GM18511 (cell line): ENCODE data around the gene AGRN.
"Not testable (repeated sequence)": the region's sequence is repeated elsewhere in the genome, so short reads cannot be mapped to it uniquely, and the experiment has no call there.

ENCODE experiments used
- ATAC-seq: cut with Tn5 transposase; IDR thresholded peaks from one replicate; pipeline ENCODE4 v1.9.1; 2021; ENCODE audit warnings: mild to moderate bottlenecking, moderate library complexity; ENCODE audit not compliant: unreplicated experiment

Gene AGRN

DNA sequence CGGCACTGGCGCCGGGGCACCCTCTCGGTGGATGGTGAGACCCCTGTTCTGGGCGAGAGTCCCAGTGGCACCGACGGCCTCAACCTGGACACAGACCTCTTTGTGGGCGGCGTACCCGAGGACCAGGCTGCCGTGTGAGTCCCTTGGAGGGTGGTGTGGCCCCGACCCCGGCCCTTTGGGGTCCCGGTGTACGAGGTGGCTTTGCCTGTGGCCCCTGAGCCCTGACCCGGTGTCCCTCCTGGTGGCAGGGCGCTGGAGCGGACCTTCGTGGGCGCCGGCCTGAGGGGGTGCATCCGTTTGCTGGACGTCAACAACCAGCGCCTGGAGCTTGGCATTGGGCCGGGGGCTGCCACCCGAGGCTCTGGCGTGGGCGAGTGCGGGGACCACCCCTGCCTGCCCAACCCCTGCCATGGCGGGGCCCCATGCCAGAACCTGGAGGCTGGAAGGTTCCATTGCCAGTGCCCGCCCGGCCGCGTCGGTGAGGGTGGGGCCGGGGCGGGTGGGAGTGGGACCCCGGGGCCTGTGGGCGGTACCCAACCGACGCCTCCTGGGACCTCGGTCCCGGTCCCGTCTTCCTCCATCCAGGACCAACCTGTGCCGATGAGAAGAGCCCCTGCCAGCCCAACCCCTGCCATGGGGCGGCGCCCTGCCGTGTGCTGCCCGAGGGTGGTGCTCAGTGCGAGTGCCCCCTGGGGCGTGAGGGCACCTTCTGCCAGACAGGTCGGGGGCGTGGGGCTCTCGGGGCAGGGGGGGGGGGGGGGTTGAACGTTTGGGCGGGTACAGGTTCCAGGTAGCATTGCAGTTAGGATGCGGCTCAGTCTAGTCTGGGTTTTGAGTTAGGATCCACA lies 29.6 kb downstream of the AGRN start:
- ATAC-seq, result no peak

DNA sequence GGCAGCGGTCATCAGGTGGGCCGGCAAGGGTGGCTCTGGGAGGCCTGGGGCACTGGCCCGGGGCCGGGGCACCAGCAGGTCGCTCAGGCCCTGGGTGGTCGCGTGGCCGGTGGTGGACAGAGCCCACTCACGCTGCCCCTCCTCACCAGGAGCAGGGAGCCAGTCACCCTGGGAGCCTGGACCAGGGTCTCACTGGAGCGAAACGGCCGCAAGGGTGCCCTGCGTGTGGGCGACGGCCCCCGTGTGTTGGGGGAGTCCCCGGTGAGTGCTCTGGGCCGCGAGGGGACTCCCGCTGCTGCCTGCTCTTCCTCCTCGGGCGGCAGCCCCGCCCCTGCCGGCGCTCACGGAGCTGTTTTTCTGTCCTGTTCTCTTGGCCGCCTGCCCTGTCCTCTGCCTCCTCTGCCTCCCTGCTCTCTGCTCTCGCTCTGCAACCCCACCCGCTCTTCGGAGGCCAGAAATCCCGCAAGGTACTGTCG lies 30.7 kb downstream of the AGRN start:
- no peak for ATAC-seq

DNA sequence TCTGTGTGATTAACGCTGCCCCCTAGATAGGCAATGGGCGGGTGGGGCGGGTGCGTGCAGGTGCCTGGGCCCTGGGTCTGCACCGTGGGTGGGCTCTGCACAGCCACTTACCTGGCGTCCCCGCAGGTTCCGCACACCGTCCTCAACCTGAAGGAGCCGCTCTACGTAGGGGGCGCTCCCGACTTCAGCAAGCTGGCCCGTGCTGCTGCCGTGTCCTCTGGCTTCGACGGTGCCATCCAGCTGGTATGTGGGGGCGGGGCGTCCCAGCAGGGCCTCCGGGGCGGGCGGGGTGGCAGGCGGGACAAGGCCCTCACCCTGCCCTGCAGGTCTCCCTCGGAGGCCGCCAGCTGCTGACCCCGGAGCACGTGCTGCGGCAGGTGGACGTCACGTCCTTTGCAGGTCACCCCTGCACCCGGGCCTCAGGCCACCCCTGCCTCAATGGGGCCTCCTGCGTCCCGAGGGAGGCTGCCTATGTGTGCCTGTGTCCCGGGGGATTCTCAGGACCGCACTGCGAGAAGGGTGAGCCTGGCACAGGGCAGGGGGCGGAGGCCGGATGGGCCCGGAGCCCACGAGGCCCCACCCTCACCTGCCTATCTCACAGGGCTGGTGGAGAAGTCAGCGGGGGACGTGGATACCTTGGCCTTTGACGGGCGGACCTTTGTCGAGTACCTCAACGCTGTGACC lies 31.3 kb downstream of the AGRN start:
- ATAC-seq, result no peak

DNA sequence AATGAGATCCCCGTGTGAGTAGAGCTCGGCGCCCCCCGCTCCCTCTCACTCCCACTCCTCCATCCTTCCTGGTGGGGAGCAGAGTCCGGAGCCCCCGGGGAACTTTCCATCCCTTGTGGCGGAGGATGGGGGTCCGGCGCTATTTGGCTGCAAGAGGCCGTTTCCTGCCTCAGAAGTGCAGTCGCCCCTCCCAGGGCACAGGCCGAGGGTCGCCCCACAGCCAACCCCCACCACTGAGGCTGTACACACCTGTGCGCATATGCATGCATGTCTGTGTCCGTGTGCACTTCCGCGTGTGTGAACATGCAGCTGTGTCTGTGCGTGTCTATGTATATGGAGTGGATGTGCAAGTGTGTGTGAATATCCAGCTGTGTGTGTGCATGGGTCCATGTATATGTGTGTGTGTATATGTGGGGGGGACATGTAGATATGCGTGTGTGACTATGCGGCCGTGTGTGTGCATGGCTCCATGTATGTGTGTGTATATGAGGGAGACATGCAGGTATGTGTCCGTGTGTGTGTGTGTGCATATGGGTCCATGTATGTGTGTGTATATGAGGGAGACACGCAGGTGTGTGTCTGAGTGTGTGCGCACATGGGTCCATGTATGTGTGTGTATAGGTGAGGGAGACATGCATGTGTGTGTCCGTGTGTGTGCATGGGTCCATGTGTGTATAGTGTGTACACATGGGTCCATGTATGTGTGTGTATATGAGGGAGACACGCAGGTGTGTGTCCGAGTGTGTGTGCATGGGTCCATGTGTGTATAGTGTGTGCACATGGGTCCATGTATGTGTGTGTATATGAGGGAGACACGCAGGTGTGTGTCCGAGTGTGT lies 32.3 kb downstream of the AGRN start:
- ATAC-seq, result no peak

DNA sequence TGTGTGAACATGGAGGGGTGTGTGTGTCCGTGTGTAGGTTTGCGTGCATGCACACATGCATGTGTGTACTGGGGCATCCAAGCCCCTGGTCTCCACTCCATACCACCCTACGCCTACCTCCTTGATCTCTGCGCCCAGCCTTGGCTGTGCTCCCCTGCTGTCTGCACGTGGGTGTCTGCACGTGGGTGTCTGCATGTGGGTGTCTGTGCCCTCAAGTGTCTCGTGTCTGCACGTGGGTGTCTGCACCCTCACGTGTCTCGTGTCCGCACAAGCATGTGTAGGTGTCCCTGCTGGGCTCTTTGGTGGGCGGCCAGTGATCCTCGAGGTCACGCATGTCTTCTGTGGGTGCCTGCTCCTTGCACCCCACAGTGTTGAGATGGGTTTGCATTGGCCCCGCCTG lies 33.1 kb downstream of the AGRN start:
- ATAC-seq, result no peak

DNA sequence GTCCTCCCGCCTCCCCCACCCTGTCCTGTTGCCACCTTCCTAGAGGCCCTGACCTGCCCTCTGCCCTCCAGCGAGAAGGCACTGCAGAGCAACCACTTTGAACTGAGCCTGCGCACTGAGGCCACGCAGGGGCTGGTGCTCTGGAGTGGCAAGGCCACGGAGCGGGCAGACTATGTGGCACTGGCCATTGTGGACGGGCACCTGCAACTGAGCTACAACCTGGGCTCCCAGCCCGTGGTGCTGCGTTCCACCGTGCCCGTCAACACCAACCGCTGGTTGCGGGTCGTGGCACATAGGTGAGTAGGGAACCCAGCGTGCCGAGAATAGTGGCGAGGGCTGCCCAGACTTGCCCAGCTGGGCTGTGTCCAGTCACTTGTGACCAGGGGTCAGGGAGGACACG lies 33.8 kb downstream of the AGRN start:
- no peak for ATAC-seq

DNA sequence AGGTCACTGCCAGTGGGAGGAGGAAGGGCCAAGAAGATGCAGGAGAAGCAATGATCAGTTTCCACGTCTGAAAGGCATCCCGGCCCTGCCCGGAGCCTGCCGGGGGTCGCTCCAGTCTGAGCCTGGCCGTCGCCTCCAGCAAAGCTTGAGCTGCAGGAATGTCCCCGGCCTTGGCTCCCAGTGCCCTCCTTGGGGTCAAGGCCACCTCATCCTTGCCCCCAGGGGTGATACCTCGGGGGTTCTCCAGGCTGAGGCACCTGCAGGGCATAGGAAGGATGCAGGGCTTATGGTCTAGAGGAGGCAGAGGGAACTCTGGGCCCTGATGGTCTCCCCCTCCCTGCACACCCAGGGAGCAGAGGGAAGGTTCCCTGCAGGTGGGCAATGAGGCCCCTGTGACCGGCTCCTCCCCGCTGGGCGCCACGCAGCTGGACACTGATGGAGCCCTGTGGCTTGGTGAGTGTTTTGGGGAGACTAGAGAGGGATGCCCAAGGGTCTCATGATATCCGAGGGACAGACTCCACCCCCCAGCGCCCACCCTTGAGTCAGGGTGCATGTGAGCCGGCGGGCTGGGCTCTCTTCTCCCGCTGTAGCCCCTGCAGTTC lies 34.3 kb downstream of the AGRN start:
- ATAC-seq, result no peak

DNA sequence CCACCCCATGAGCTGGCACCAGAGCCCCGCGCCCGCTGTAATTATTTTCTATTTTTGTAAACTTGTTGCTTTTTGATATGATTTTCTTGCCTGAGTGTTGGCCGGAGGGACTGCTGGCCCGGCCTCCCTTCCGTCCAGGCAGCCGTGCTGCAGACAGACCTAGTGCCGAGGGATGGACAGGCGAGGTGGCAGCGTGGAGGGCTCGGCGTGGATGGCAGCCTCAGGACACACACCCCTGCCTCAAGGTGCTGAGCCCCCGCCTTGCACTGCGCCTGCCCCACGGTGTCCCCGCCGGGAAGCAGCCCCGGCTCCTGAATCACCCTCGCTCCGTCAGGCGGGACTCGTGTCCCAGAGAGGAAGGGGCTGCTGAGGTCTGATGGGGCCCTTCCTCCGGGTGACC lies 35.1 kb downstream of the AGRN start:
- no peak for ATAC-seq

DNA sequence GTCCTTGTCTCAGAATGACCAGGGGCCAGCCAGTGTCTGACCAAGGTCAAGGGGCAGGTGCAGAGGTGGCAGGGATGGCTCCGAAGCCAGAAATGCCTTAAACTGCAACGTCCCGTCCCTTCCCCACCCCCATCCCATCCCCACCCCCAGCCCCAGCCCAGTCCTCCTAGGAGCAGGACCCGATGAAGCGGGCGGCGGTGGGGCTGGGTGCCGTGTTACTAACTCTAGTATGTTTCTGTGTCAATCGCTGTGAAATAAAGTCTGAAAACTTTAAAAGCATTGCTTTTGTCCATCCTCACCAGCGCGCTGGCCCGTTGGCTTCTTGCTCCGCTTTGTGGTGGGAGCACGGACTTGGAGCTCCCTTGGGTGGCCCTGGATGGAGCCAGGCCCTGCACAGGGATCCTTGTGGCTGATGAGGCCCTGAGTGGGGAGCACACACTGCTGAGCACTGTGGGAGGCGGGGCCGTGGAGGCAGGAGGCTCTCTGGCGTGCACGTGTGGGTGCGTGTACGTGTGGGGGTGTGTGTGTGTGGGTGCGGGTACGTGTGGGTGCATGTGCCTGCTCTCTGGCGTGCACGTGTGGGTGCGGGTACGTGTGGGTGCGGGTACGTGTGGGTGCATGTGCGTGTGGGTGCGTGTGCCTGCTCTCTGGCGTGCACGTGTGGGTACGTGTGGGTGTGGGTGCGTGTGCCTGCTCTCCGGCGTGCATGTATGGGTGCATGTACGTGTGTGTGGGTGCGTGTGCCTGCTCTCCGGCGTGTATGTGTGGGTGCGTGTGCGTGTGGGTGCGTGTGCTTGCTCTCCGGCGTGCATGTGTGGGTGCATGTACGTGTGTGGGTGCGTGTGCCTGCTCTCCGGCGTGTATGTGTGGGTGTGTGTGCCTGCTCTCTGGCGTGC lies 36.2 kb downstream of the AGRN start:
- ATAC-seq, result no peak

DNA sequence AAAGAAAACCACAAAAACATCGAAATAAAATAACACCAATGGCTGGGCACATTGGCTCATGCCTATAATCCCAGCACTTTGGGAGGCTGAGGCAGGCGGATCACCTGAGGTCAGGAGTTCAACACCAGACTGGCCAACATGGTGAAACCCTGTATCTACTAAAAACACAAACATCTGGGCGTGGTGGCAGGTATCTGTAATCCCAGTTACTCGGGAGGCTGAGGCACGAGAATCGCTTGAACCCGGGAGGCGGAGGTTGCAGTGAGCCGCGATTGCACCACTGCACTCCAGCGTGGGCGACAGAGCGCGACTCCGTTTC lies 37.8 kb downstream of the AGRN start:
- ATAC-seq, result not testable (repeated sequence)

DNA sequence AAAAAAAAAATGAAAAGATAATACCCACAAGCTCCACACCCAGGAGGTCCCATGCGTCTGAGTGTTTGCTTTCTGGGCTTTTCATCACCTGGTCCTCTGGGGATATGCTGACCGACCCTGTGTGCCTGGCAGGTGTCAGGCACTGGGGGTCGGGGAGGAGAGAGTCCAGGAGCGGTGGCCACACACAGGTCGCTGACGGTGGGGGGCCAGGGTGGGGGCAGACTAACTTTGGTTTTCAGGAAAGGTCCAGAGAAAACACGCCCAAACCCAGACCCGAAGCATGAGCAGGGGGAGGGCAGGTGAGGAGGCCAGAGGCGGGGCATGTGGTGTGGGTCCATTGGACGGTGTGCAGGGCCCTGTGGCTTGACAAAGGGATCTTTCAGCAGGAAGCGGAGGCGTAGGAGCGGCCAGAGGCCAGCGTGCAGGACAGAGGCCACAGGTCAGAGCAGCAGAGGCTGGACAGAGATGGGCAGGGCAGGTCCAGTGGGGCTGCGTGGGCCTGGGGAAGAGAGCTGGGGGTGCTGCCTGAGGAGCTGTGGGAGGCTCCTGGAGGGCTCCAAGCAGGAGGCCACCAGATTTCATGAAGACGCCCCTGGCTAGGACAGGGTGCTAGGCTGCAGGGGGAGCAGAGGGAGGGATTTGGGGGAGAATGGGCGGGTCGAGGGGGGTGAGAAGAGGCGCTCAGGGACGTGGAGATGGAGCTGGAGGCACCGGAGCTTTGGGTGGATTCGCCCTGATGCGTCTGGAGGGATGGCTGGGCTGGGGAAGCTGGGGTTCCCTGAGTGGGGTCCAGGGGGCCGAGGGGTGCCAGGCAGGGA lies 38.4 kb downstream of the AGRN start:
- no peak for ATAC-seq

DNA sequence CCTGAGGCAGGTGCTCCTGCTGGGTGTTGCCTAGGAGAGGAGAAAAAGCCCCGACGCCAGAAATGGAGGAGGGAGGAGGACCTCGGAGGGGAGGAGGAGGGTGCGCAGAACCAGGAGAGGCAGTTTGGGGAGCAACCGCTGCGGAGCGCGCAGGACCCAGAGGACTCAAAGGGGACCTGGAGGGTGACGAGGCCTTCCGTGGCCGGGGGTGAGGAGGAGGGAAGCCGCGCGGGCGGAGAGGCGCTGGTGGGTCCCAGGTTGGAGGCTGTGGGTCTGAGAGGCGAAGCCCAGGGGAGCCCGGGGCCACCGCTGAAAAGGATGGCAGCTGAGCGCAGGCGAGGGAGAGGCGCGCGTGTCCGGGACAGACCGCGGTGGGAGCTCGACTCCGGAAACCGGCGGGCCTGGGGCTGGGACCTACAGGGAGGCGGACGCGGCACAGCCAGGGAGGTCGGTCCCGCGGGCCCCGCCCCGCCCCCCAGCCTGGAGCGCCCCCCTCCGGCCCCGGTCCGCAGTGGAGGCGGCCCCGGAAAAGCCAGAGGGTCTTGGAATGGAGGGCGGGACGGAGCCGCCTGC lies 39.1 kb downstream of the AGRN start:
- ATAC-seq, result peak; percentile 32

DNA sequence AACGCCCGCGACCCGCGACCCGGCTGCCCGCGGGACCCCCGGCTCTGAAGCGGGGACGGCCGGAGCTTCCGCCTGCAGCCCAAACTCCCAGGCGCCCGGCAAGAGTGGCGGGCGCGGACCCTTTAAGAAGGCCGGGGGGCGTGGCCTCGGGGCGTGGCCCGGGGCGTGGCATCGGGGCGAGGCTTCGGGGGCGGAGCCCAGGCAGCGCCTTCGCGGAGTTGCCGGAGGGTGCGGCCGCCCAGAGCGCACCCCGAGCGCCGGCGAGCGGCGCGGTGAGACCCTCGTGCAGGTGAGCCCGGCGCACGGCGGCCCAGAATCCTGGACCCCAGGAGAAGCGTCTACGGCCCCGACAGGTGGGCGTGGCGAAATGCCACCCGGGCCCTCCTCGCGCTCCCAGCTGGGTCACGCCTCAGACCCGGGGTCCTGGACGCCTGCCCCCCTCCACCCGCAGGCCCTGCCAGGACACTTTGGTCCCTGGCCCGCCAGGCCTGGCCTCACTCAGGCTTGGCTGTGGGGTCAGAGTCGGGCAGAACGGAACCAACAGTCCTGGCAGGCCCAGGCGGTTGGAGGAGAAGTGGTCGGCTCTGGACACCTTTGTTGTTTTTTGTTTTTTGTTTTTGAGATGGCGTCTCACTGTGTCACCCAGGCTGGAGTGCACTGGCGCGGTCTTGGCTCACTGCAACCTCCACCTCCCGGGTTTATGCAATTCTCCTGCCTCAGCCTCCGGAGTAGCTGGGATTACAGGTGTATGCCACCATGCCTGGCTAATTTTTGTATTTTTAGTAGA lies 39.8 kb downstream of the AGRN start:
- ATAC-seq, result peak; percentile 66

DNA sequence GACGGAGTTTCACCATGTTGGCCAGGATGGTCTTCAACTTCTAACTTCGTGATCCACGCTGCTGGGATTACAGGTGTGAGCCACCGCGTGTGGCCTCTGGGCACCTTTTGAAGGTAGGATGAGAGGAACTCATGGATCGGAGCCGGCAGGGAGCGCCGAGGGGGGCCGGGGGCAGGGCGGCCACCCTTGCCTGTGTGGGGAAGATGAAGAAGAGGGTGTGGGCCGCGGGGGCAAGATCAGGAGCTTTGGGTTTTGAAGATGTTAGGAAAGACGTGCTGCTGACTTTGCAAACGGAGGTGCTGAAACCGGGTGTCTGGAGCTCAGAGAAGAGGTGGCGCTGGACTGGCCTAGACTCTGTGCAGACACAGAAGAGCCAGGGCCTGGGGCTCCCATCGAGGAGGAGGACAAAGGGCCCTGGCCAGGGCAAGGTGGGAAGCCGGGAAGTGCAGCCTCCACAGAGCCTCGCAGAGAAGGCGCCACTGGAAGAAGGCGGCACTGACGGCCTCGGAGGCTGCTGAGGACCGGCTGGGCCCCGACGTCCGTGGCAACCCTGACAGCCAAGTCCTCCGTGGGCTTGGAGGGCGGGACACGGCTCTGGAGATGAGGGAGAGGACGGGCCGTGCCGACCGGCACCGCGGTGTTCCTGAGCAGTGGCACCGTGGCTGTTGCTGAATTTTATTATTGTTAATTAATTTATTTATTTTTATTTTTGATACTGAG lies 40.5 kb downstream of the AGRN start:
- no peak for ATAC-seq

DNA sequence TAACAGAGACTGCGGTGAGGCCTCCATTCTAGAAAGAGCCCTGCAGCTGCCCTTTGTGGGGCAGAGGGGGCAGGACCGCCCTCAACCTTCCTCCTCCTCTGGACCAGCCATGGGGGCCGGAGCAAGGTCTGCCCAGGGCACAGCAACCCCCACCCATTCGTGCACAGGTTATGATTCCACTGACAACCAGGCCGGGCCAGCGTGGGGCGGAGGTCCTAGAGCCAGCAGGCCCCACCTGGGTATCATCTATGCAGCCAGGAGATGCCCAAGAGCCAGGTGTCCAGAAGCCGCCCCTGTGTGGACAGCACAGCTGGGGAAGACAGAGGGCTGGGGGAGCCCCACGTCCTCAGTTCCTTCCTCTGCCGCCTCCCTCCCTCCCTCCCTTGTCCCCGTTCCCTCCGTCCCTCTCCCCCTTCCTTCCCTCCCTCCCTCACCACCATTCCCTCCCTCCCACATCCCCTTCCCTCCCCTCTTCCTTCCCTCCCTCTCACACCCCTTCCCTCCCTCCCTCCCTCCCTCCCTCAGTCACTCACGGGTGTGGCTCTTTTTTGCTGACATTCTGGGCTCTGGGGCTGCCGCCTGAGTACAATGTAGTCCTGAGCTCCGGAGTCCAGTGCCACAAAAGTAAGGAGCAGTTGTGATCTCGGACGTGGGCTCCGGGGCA lies 41.9 kb downstream of the AGRN start:
- ATAC-seq, result no peak

DNA sequence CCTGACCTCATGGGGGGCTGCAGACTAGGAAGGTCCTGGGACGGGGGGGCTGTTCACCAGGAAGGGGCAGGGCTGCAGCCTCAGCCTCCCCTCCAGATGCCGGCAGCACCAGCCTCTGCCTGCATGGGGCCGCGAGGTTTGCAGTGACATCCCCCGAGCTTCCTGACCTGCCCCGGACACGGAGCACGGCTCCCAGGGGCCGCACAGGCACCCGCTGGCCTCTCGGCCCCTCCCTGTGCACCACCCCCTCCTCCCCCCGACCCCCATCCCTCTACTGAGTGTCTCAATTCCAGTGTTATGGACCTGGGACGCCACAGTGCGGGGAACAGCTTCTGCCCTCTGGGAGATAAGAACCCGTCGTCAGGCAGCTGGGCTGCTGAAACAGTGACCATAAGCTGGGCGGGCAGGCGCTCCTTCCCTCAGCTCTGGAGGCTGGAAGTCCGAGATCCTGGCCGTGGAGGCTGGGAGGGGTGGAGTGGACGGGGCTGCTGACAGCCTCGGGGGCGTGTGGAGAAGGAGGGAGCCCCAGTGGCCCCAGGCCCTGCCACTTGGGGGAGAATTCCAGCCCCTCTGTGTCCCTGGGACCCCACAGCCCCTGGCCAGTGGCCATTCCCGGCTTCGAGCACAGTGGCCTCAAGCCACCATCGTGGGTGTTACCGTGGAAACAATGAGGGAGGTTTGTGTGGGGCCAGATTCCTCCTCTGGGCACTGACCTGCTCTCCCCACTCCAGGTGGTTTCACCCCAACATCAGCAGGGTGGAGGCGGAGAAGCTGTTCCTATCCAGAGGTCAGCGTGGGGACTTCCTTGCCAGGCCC lies 42.6 kb downstream of the AGRN start:
- ATAC-seq, result no peak
